Kidney (tissue), 22 donors: ENCODE data around the gene FBXL16. TPM values are rescaled to one million over a fixed set of nuclear protein-coding genes. Genes with fewer than 3 reads are reported as not detected.
"Not testable (repeated sequence)": the region's sequence is repeated elsewhere in the genome, so short reads cannot be mapped to it uniquely, and the experiment has no call there.

Source experiments
- DNase-seq, 5 donors: peaks; one replicate each; pipeline ENCODE4 v3.0.0-alpha.2; 2013 to 2020
- FAIRE-seq: peaks from 2 replicates; lab custom pipeline; 2012; peaks lifted over from hg19 to GRCh38; lab: Jason Lieb, UNC
- H3K27ac ChIP-seq, 2 donors: one replicate each; pipeline ENCODE4 v1.7.0; 2013; ENCODE audit warnings: low read depth in 2 of 2, low read length in 2 of 2, inconsistent platforms in 1 of 2
- H3K27me3 ChIP-seq: one replicate; pipeline ENCODE4 v1.7.1; 2013; ENCODE audit warnings: low read length, inconsistent platforms; ENCODE audit not compliant: control insufficient read depth, insufficient read depth
- H3K36me3 ChIP-seq, 3 donors: one replicate each; pipeline versions ENCODE4 v1.7.0 to v1.7.1; 2013; ENCODE audit warnings: low read length in 3 of 3, control low read depth in 1 of 3, inconsistent platforms in 1 of 3; ENCODE audit not compliant: insufficient read depth in 3 of 3, control insufficient read depth in 2 of 3
- H3K4me1 ChIP-seq, 3 donors: one replicate each; pipeline versions ENCODE4 v1.7.0 to v1.7.1; 2013; ENCODE audit warnings: low read length in 3 of 3, inconsistent platforms in 1 of 3, low read depth in 1 of 3; ENCODE audit not compliant: control insufficient read depth in 2 of 3, insufficient read depth in 2 of 3
- H3K4me3 ChIP-seq, 3 donors: one replicate each; pipeline versions ENCODE4 v1.7.0 to v1.8.1; 2013; ENCODE audit warnings: low read length in 3 of 3, control low read depth in 1 of 3, inconsistent platforms in 1 of 3
- H3K9ac ChIP-seq, 3 donors: one replicate each; pipeline versions ENCODE4 v1.7.0 to v1.7.1; 2013; ENCODE audit warnings: low read length in 3 of 3, control low read depth in 1 of 3, inconsistent platforms in 1 of 3
- H3K9me3 ChIP-seq, 3 donors: one replicate each; pipeline versions ENCODE4 v1.7.0 to v1.7.1; 2013; ENCODE audit warnings: low read length in 3 of 3, control low read depth in 1 of 3, inconsistent platforms in 1 of 3; ENCODE audit not compliant: control insufficient read depth in 2 of 3, insufficient read depth in 1 of 3
- CTCF ChIP-seq: IDR thresholded peaks from 3 replicates; pipeline ENCODE4 v1.5.1; 2012; ENCODE audit warnings: mild to moderate bottlenecking, moderate library complexity, borderline replicate concordance; ENCODE audit not compliant: insufficient read depth; ENCODE audit errors: extremely low read depth
- intact Hi-C: fragments of 100-400 bp; cut with DNase I; formaldehyde crosslinking; loops from one replicate; pipeline ENCODE4 v1.11.1; 2022
- long read RNA-seq, 10 donors: library from polyadenylated mRNA in 1 of 10; unstranded in 1 of 10; transcript quantifications; one replicate each; pipeline ENCODE4 v2.0.0 and lab custom pipeline, GENCODE V29; 2021 to 2026
- polyA plus RNA-seq: library from polyadenylated mRNA; stranded (reverse); fragments of 350-450 nt; fragmentation: Illumina TruSeq; extraction: RNeasy Lipid Tissue Mini Kit (QIAGEN cat#74804); gene quantifications from one replicate; pipeline ENCODE4 v1.2.3, GENCODE V29; 2014; ENCODE audit warnings: low read depth, low replicate concordance; ENCODE audit not compliant: insufficient read depth
- total RNA-seq: library from RNA; stranded (reverse); fragmentation: NEBNext Ultra II Directional; extraction: Animal tissue kit (Norgen Biotek cat#: 25700); gene quantifications from one replicate; pipeline ENCODE4 v1.2.1, GENCODE V29; 2021
- donor health status: control.
- donor health status: control.
- donor health status: control.
- donor health status: control.
- donor health status: control.
- donor health status: DM: yes; HTN: yes; CAD: no.
- donor health status: Normal renal cell carcinoma (clear cell type).

The FBXL16 gene
- total RNA-seq, result 44.9 TPM
- 12.0 TPM for polyA plus RNA-seq
- long read RNA-seq, donor 1, partial matches to known transcripts, result 0 of 1 reads
- long read RNA-seq, donor 1, other reads (novel, unspliced or antisense), result 0 of 1 reads
- long read RNA-seq, donor 2, result 0 reads
- long read RNA-seq, donor 3, result 0 reads
- long read RNA-seq, donor 4, partial matches to known transcripts, result 0 of 1 reads
- long read RNA-seq, donor 4, other reads (novel, unspliced or antisense), result 0 of 1 reads
- long read RNA-seq, donor 5, result 0 reads
- long read RNA-seq, donor 6, result 0 reads
- long read RNA-seq, donor 7, transcript FBXL16-203 (4 exons, 2,257 nt), result major isoform, 5 of 88 reads
- long read RNA-seq, donor 7, partial matches to known transcripts, result 0 of 88 reads
- long read RNA-seq, donor 7, other reads (novel, unspliced or antisense), result 79 of 88 reads
- long read RNA-seq, donor 8, partial matches to known transcripts, result 0 of 42 reads
- long read RNA-seq, donor 8, other reads (novel, unspliced or antisense), result 42 of 42 reads
- long read RNA-seq, donor 9, partial matches to known transcripts, result 0 of 1 reads
- long read RNA-seq, donor 9, other reads (novel, unspliced or antisense), result 0 of 1 reads
- long read RNA-seq, donor 10, partial matches to known transcripts, result 7 of 47 reads
- long read RNA-seq, donor 10, other reads (novel, unspliced or antisense), result 39 of 47 reads

- intact Hi-C loops, result no loop called here
- DNase-seq, result no peak
- TF ChIP-seq CTCF, result no peak
- Histone ChIP-seq H3K27ac (no peak within 1 kb of the TSS), H3K27me3 (peaks cover 26% of the 10 kb centered on the region), H3K36me3 (no peaks in the 10 kb centered on the region), H3K4me3 (no peak within 1 kb of the TSS), H3K4me1 (no peaks in the 10 kb centered on the region), H3K9ac (no peak within 1 kb of the TSS), H3K9me3 (no peaks in the 10 kb centered on the region)
- no peak for FAIRE-seq
Measured at GRCh38 chr16:705431-706188, at the start of gene FBXL16. Gene FBXL16 (minus strand): TSS chr16:705801. CDS start chr16:697405, 8,396 bp downstream.

GRCh38 chr16:754656-755055, 49.1 kb upstream of the FBXL16 start:
- no peak for FAIRE-seq
- Histone ChIP-seq H3K27me3 (no peaks in the 10 kb centered on the region), H3K9me3 (no peaks in the 10 kb centered on the region), H3K4me1 (no peaks in the 10 kb centered on the region), H3K9ac (no peak overlapping the region), H3K4me3 (no peak overlapping the region), H3K36me3 (no peaks in the 10 kb centered on the region), H3K27ac (no peak overlapping the region)
- intact Hi-C loops, result no loop called here
- DNase-seq, result no peak
- no peak for TF ChIP-seq CTCF

- H3K9me3 ChIP-seq, DNase-seq, H3K36me3 ChIP-seq, FAIRE-seq, H3K9ac ChIP-seq, intact Hi-C loops, H3K4me1 ChIP-seq, H3K27ac ChIP-seq, H3K4me3 ChIP-seq, H3K27me3 ChIP-seq: not testable (repeated sequence)
Measured at GRCh38 chr16:754121-754607, 48.6 kb upstream of the FBXL16 start.

GRCh38 chr16:752007-752312, 46.4 kb upstream of the FBXL16 start:
- no peaks in the 10 kb centered on the region for H3K9me3 ChIP-seq
- no peak overlapping the region for H3K4me3 ChIP-seq
- no peaks in the 10 kb centered on the region for H3K36me3 ChIP-seq
- H3K9ac ChIP-seq, result no peak overlapping the region
- no peaks in the 10 kb centered on the region for H3K27me3 ChIP-seq
- H3K27ac ChIP-seq, result no peak overlapping the region
- intact Hi-C loops, result no loop called here
- no peaks in the 10 kb centered on the region for H3K4me1 ChIP-seq
- no peak for TF ChIP-seq CTCF
- DNase-seq (no peak), FAIRE-seq (no peak)
